H1 (cell line): ENCODE measurements around the gene FAS. TPM values are rescaled to one million over a fixed set of nuclear protein-coding genes. Genes with fewer than 3 reads are reported as not detected.

Experiments
- CTCF ChIA-PET: fragments of 300-600 bp; sonication (Branson Sonifier 250); formaldehyde crosslinking; loops from one replicate; lab custom pipeline; 2021; ENCODE audit not compliant: partially characterized antibody; lab: Charles Lee
- POLR2A ChIA-PET: fragments of 300-600 bp; sonication (Branson Sonifier 250); formaldehyde crosslinking; loops from one replicate; lab custom pipeline; 2021; ENCODE audit warnings: inconsistent platforms; ENCODE audit not compliant: partially characterized antibody; lab: Charles Lee
- DNase-seq, 2 experiments: peaks; one replicate each; pipeline versions ENCODE4 v3.0.0 to v3.0.0-alpha.2; 2010 to 2022; ENCODE audit warnings: low spot score in 2 of 2, low read depth in 1 of 2, mixed read lengths in 1 of 2
- FAIRE-seq: peaks from 2 replicates; lab custom pipeline; 2011; peaks lifted over from hg19 to GRCh38; lab: Jason Lieb, UNC
- H2AFZ ChIP-seq: 2 replicates; pipeline ENCODE4 v1.8.1; 2012; ENCODE audit warnings: low read length, inconsistent platforms
- H2AK5ac ChIP-seq: 2 replicates; pipeline ENCODE4 v1.6.1; 2013; ENCODE audit warnings: low read depth, low read length
- H2BK120ac ChIP-seq: replicated peaks from 2 replicates; pipeline ENCODE3; 2013; ENCODE audit warnings: low read depth, low read length, inconsistent platforms
- H2BK12ac ChIP-seq: 2 replicates; pipeline ENCODE4 v1.6.1; 2013; ENCODE audit warnings: low read depth, low read length
- H2BK15ac ChIP-seq: 2 replicates; pipeline ENCODE4 v1.6.1; 2013; ENCODE audit warnings: low read length
- H2BK20ac ChIP-seq: 2 replicates; pipeline ENCODE4 v1.6.1; 2013; ENCODE audit warnings: low read length
- H2BK5ac ChIP-seq: 2 replicates; pipeline ENCODE4 v1.6.1; 2013; ENCODE audit warnings: low read depth, low read length
- H3K14ac ChIP-seq: 2 replicates; pipeline ENCODE4 v1.6.1; 2013; ENCODE audit warnings: inconsistent platforms; ENCODE audit not compliant: insufficient read length
- H3K18ac ChIP-seq: 2 replicates; pipeline ENCODE4 v1.6.1; 2013; ENCODE audit warnings: low read length; ENCODE audit errors: extremely low read depth
- H3K23ac ChIP-seq: 2 replicates; pipeline ENCODE4 v1.6.1; 2013; ENCODE audit warnings: inconsistent platforms; ENCODE audit not compliant: insufficient read length
- H3K23me2 ChIP-seq: 2 replicates; pipeline ENCODE4 v1.6.1; 2013; ENCODE audit warnings: low read depth, low read length
- H3K27ac ChIP-seq: 2 replicates; pipeline ENCODE4 v1.6.1; 2011; ENCODE audit warnings: low read depth, low read length, inconsistent platforms
- H3K27me3 ChIP-seq, 4 experiments: replicated peaks in 1 of 4; 1 replicate in 1 of 4; 2 replicates in 3 of 4; pipeline versions ENCODE4 v1.6.1 to v1.8.1; 2011 to 2013; ENCODE audit warnings: low read length in 3 of 4, mild to moderate bottlenecking in 3 of 4, inconsistent platforms in 2 of 4, mixed read lengths in 2 of 4, moderate library complexity in 1 of 4; ENCODE audit not compliant: control insufficient read depth in 3 of 4, insufficient read depth in 3 of 4; ENCODE audit errors: extremely low read depth in 1 of 4
- H3K36me3 ChIP-seq, 4 experiments: 2 replicates each; pipeline versions ENCODE4 v1.6.1 to v1.8.1; 2011 to 2013; ENCODE audit warnings: mild to moderate bottlenecking in 4 of 4, low read length in 3 of 4, moderate library complexity in 2 of 4, control low read depth in 1 of 4, inconsistent platforms in 1 of 4; ENCODE audit not compliant: insufficient read depth in 4 of 4, control insufficient read depth in 2 of 4
- H3K4ac ChIP-seq: replicated peaks from 2 replicates; pipeline ENCODE3; 2013; ENCODE audit warnings: low read length, low read depth, mixed read lengths, inconsistent platforms; ENCODE audit not compliant: insufficient read length
- H3K4me1 ChIP-seq, 4 experiments: replicated peaks in 1 of 4; 1 replicate in 1 of 4; 2 replicates in 3 of 4; pipeline versions ENCODE4 v1.6.1 to v1.8.1; 2011 to 2013; ENCODE audit warnings: low read length in 3 of 4, inconsistent platforms in 2 of 4, mixed read lengths in 1 of 4; ENCODE audit not compliant: insufficient read depth in 4 of 4, control insufficient read depth in 3 of 4
- H3K4me2 ChIP-seq, 2 experiments: 2 replicates each; pipeline versions ENCODE4 v1.6.1 to v1.8.1; 2011 to 2013; ENCODE audit warnings: low read depth in 2 of 2, low read length in 2 of 2, control low read depth in 1 of 2, inconsistent platforms in 1 of 2, mild to moderate bottlenecking in 1 of 2; ENCODE audit not compliant: insufficient read depth in 1 of 2
- H3K4me3 ChIP-seq, 4 experiments: fragments of 200-600, 300-600 bp in 1 of 4; sonication (generic), shearing (Covaris generic), sonication (Bioruptor Twin) in 1 of 4; 2 replicates each; pipeline versions ENCODE4 v1.5.1 to v1.8.1; 2011 to 2016; ENCODE audit warnings: low read length in 4 of 4, low read depth in 3 of 4, control low read depth in 2 of 4, inconsistent platforms in 2 of 4, mild to moderate bottlenecking in 2 of 4, mixed read lengths in 1 of 4, moderate library complexity in 1 of 4; ENCODE audit not compliant: insufficient read depth in 2 of 4; ENCODE audit errors: extremely low read depth in 1 of 4
- H3K56ac ChIP-seq: replicated peaks from 2 replicates; pipeline ENCODE3; 2013; ENCODE audit warnings: low read depth, mild to moderate bottlenecking, mixed read lengths, low read length, inconsistent platforms; ENCODE audit not compliant: insufficient read length
- H3K79me1 ChIP-seq: 2 replicates; pipeline ENCODE4 v1.6.1; 2013; ENCODE audit warnings: low read depth, low read length, control low read depth
- H3K79me2 ChIP-seq, 2 experiments: 2 replicates each; pipeline versions ENCODE4 v1.6.1 to v1.8.1; 2012 to 2013; ENCODE audit warnings: low read length in 2 of 2, mild to moderate bottlenecking in 2 of 2, inconsistent platforms in 1 of 2; ENCODE audit not compliant: insufficient read depth in 2 of 2, control insufficient read depth in 1 of 2
- H3K9ac ChIP-seq, 4 experiments: replicated peaks in 1 of 4; 1 replicate in 1 of 4; 2 replicates in 3 of 4; pipeline versions ENCODE4 v1.6.1 to v1.8.1; 2011 to 2013; ENCODE audit warnings: low read depth in 3 of 4, low read length in 3 of 4, control low read depth in 2 of 4, mild to moderate bottlenecking in 2 of 4, moderate library complexity in 2 of 4, inconsistent platforms in 1 of 4; ENCODE audit errors: extremely low read depth in 1 of 4
- H3K9me3 ChIP-seq, 2 experiments: 2 replicates each; pipeline versions ENCODE4 v1.6.1 to v1.8.1; 2012 to 2013; ENCODE audit warnings: mild to moderate bottlenecking in 2 of 2, moderate library complexity in 2 of 2, control low read depth in 1 of 2, inconsistent platforms in 1 of 2, low read depth in 1 of 2, low read length in 1 of 2, mixed read lengths in 1 of 2; ENCODE audit not compliant: insufficient read depth in 2 of 2
- H4K20me1 ChIP-seq, 2 experiments: replicated peaks in 1 of 2; 2 replicates each; pipeline versions ENCODE3 to v1.8.1; 2011 to 2013; ENCODE audit warnings: inconsistent platforms in 2 of 2, low read length in 2 of 2, mild to moderate bottlenecking in 1 of 2; ENCODE audit not compliant: insufficient read depth in 2 of 2, control insufficient read depth in 1 of 2
- H4K5ac ChIP-seq: 2 replicates; pipeline ENCODE4 v1.6.1; 2013; ENCODE audit warnings: low read length, low read depth, mixed read lengths, inconsistent platforms; ENCODE audit not compliant: insufficient read length
- H4K8ac ChIP-seq: 2 replicates; pipeline ENCODE4 v1.8.0; 2013; ENCODE audit warnings: mild to moderate bottlenecking, moderate library complexity, low read length, inconsistent platforms; ENCODE audit not compliant: insufficient read depth; ENCODE audit errors: extremely low read depth
- H4K91ac ChIP-seq: replicated peaks from 2 replicates; pipeline ENCODE3; 2013; ENCODE audit warnings: low read length, mixed read lengths, inconsistent platforms; ENCODE audit not compliant: insufficient read length
- CBX8 ChIP-seq: fragments of 300-800, 300-1000 bp; sonication (generic); IDR thresholded peaks from 2 replicates; pipeline ENCODE4 v1.7.1; 2016; ENCODE audit warnings: low read depth, low read length, borderline replicate concordance
- HDAC6 ChIP-seq: IDR thresholded peaks from one replicate; pipeline ENCODE4 v1.7.1; 2012; ENCODE audit warnings: low read depth, mild to moderate bottlenecking, inconsistent platforms, low read length, moderate library complexity
- JUND ChIP-seq: IDR thresholded peaks from 2 replicates; pipeline ENCODE4 v1.6.1; 2011; ENCODE audit warnings: mild to moderate bottlenecking, improper control_type of control experiment, low read length
- SAP30 ChIP-seq: fragments of 300-600 bp; sonication (generic); IDR thresholded peaks from 2 replicates; pipeline ENCODE4 v1.7.1; 2012; ENCODE audit warnings: low read length, moderate library complexity, mild to moderate bottlenecking, inconsistent platforms; ENCODE audit not compliant: insufficient read depth, insufficient replicate concordance
- SIN3A ChIP-seq, 2 experiments: IDR thresholded peaks in 1 of 2; conservative IDR thresholded peaks in 1 of 2; 2 replicates each; pipeline ENCODE4 v1.6.1; 2011 to 2012; ENCODE audit warnings: low read length in 2 of 2, improper control_type of control experiment in 1 of 2, low read depth in 1 of 2, mild to moderate bottlenecking in 1 of 2
- SIX5 ChIP-seq: IDR thresholded peaks from 2 replicates; pipeline ENCODE4 v1.6.1; 2011; ENCODE audit warnings: mild to moderate bottlenecking, low read depth, low read length
- SRF ChIP-seq: IDR thresholded peaks from 2 replicates; pipeline ENCODE4 v1.6.1; 2011; ENCODE audit warnings: mild to moderate bottlenecking, low read depth, low read length, moderate library complexity
- WGBS, 2 experiments: shearing (Covaris generic) in 1 of 2; methylation state at CpG; one replicate each; pipeline versions ENCODE4 v1.1.6 to v1.1.7; 2013 to 2015; ENCODE audit warnings: low lambda C conversion rate in 2 of 2, mixed read lengths in 2 of 2, inconsistent platforms in 1 of 2, low coverage in 1 of 2, missing lambda C conversion rate in 1 of 2; ENCODE audit not compliant: insufficient replicate concordance in 2 of 2, insufficient coverage in 1 of 2, insufficient read length in 1 of 2; ENCODE audit errors: extremely low coverage in 1 of 2, missing lambda C conversion rate in 1 of 2; 5-methylcytosine and 5-hydroxymethylcytosine counted together
- polyA plus RNA-seq, 7 experiments: library from polyadenylated mRNA; depleted of rRNA in 3 of 7; stranded (reverse) in 5 of 7; unstranded in 2 of 7; fragments of >200 nt in 5 of 7; fragments of 200-250 nt in 2 of 7; gene quantifications; 1 replicate in 5 of 7; 2 replicates in 1 of 7; 4 replicates in 1 of 7; pipeline versions ENCODE4 v1.2.1 to v1.2.3, GENCODE V29; 2011 to 2013; ENCODE audit warnings: missing spikeins in 2 of 7, mixed read lengths in 2 of 7
- total RNA-seq: library from RNA; stranded (reverse); fragmentation: NEBNext Ultra II Directional; extraction: Animal tissue kit (Norgen Biotek cat#: 25700); gene quantifications from 2 replicates; pipeline ENCODE4 v1.2.1, GENCODE V29; 2021
- TF ChIP-seq, protein P1 (sequence below): IDR thresholded peaks from 2 replicates; pipeline ENCODE4 v1.6.1; 2012; ENCODE audit warnings: inconsistent platforms
- TF ChIP-seq, protein P2 (sequence below): IDR thresholded peaks from 2 replicates; pipeline ENCODE4 v1.6.1; 2012; ENCODE audit warnings: inconsistent platforms

Gene FAS
- total and polyA plus RNA-seq, 2 of the 8 experiments (the other 6 are each of a cell fraction or from before 2014, with no cell fraction given) = 4.0 to 6.7 TPM

DNA sequence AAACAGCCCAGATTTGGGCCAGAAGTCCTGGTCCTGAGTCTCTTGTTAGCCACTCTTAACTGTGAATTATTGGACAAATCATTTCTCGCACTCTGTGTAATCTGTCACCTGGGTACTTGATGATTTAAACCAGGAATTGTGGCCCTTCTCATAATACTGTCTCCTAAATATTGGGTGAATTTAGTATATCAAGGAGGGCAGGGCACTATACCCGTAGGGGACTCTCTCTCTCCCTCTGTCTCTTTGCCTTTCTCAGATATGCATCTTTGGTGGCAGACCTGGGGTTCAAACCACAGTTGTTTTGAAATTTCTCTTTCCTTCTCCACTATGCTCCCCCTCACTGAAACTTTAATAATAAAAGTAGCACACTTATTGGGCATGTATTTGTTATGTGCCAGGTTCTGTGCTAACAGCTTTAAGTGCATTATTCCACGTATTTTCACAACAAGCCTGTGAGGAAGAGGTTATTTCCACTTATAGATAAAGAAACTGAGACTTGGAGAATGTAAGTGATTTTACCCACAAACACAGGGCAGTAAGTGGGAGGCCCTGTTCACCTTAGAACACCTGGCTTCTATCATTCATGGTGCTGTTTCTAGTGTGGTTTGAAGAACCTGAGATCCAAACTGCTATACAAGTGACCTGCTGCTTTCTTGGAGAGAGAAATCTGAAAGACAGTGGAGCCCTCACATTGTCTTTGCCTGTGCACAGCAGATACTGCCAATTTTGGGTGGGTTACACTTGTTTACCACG is 11.8 kb downstream of the FAS start:
- Histone ChIP-seq H3K56ac (no peak overlapping the region), H2AFZ (no peak overlapping the region), H3K9me3 (no peaks in the 10 kb centered on the region), H4K91ac (no peak overlapping the region), H3K23me2 (no peaks in the 10 kb centered on the region), H3K9ac (peak overlapping the region in 1 of 4 experiments; percentile 34; a peak in 1 of 7 replicates), H3K14ac (no peak overlapping the region), H2BK15ac (no peak overlapping the region), H3K18ac (no peak overlapping the region), H3K27me3 (no peaks in the 10 kb centered on the region), H3K4me3 (no peak overlapping the region), H2BK5ac (no peak overlapping the region), H3K79me1 (no peaks in the 10 kb centered on the region), H4K8ac (no peak overlapping the region), H3K27ac (no peak overlapping the region), H3K23ac (no peak overlapping the region), H2AK5ac (no peak overlapping the region), H4K5ac (no peak overlapping the region), H2BK20ac (no peak overlapping the region), H4K20me1 (no peaks in the 10 kb centered on the region), H3K4me1 (peaks cover 0 to 2% (median under 1%) of the 10 kb centered on the region in 4 experiments; a peak in 1 of 7 replicates), H2BK120ac (no peak overlapping the region), H3K4me2 (no peak overlapping the region), H3K4ac (no peak overlapping the region), H2BK12ac (no peak overlapping the region), H3K79me2 (no peaks in the 10 kb centered on the region), H3K36me3 (no peaks in the 10 kb centered on the region; a peak in 1 of 8 replicates)
- CTCF ChIA-PET = interaction anchor here (1.0 to 2.0 kb wide), 2 partner anchors 15 to 27 kb away, joined by 3 to 7 read pairs; no protein-coding TSS in a partner anchor
- 86% methylated on average over 4 of the region's 4 CpGs; no CpG with 5 or more reads in 1 of the 2 experiments for WGBS, 2 experiments
- DNase-seq = no peak
- POLR2A ChIA-PET = no interaction called here
- FAIRE-seq = no peak
- TF ChIP-seq, protein P1, sequence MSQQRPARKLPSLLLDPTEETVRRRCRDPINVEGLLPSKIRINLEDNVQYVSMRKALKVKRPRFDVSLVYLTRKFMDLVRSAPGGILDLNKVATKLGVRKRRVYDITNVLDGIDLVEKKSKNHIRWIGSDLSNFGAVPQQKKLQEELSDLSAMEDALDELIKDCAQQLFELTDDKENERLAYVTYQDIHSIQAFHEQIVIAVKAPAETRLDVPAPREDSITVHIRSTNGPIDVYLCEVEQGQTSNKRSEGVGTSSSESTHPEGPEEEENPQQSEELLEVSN = no peak
- no peak for TF ChIP-seq SAP30
- no peak for TF ChIP-seq JUND
- TF ChIP-seq SRF = no peak
- no peak for TF ChIP-seq SIX5
- TF ChIP-seq, protein P2, sequence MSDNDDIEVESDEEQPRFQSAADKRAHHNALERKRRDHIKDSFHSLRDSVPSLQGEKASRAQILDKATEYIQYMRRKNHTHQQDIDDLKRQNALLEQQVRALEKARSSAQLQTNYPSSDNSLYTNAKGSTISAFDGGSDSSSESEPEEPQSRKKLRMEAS = no peak
- TF ChIP-seq HDAC6 = no peak
- no peak for TF ChIP-seq SIN3A (conservative IDR thresholded peaks at IDR 0.05 in 1 of 2, IDR thresholded peaks at IDR 0.05 in 1 of 2; ENCODE audit: low read depth in 1 of 2, low read length in 2 of 2)
- TF ChIP-seq CBX8 = no peak
